ENCODE results near the gene SCARF2. TPM values are rescaled to one million over a fixed set of nuclear protein-coding genes. Genes with fewer than 3 reads are reported as not detected.
"Not testable (repeated sequence)": the region's sequence is repeated elsewhere in the genome, so short reads cannot be mapped to it uniquely, and the experiment has no call there.

SCARF2 gene
- polyA plus RNA-seq, 3 donors, result 1.8 to 9.5 (median 3.7) TPM

DNA sequence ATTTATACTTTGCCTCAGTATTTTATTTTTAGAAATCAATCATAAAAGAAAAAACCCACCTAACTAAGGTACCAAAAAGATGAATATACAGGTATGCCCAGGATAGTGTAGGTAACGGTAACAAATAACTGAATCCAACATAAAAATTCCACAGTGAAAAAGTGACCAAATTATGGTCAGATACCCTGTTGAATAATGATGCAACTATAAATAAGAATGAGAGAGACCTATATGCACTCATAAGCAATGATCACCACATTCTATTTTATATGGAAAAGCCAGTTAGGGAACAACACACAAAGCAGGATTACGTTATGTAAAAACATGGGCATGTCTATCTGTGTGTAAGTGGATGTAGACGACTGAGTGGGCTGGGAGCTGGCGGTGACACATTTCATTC, 50.7 kb downstream of the SCARF2 start:
- WGBS, 3 donors, result 85 to 88% (median 86%) methylated on average over 4 of the region's 4 CpGs
- no peak overlapping the region for H3K27ac ChIP-seq (ENCODE audit: low read depth, low read length)

DNA sequence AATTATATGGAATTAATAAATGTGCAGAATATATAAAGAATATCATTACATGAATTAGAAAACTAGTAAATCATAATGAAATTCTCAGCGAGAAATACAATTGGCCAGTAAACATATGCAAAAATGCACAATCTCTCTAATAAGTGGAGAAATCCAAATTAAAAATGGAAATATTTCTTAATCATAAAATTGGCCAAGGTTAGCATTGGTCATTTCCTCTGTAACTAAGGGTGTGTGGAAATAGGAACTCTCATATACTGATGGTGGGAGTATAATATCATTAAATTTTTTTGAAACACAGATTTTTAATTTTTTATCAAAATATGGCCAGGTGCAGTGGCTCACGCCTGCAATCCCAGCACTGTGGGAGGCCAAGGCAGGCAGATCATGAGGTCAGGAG, 51.3 kb downstream of the SCARF2 start:
- H3K27ac ChIP-seq (ENCODE audit: low read depth, low read length), result no peak overlapping the region
- 84 to 90% (median 89%) methylated on average over 2 of the region's 2 CpGs for WGBS, 3 donors

GRCh38 chr22:20384865-20385264, 52.8 kb downstream of the SCARF2 start:
- WGBS, 3 donors, result 90 to 95% (median 91%) methylated on average over 6 of the region's 6 CpGs

DNA sequence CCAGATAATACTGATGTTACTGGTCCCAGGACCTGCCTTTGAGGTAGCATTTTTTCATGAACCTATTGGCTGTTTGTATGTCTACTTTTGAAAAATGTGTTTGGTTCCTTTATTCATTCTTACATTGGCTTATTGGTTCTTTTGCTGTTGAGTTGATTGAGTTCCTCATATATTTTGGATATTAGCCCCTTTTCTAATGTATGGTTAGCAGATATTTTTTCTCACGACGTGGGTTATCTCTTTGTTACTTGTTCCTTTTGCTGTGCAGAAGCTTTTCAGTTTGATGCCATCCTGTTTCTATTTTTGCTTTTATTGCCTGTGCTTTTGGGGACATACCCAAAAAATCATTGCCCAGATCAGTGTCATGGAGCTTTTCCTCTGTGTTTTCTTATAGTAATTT, 53.5 kb downstream of the SCARF2 start:
- 69 to 87% (median 73%) methylated on average over 2 of the region's 2 CpGs for WGBS, 3 donors
- H3K27ac ChIP-seq (ENCODE audit: low read depth, low read length), result no peak overlapping the region

More at GRCh38 chr22:20384865-20385264, 52.8 kb downstream of the SCARF2 start:
- H3K27ac ChIP-seq (ENCODE audit: low read depth, low read length), result no peak overlapping the region

DNA sequence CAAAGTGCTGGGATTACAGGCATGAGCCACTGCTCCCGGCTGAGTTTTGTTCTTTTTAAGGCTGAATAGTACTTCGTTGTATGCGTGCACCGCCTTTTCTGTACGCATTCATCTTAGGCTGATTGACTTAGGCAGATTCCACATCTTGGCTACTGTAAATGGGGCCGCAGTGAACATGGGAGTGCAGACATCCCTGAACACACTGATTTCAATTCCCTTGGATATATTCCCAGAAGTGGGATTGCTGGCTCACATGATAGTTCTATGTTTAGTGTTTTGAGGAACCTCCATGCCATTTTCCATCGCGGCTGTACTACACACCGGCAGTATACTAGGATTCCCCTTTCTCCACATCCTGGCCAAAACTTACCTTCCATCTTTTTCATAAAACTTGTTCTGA, 54.1 kb downstream of the SCARF2 start:
- 81 to 92% (median 90%) methylated on average over 9 of the region's 9 CpGs for WGBS, 3 donors
- no peak overlapping the region for H3K27ac ChIP-seq (ENCODE audit: low read depth, low read length)

- WGBS, 3 donors, result 22 to 33% (median 26%) methylated on average over 1 of the region's 1 CpG
- no peak overlapping the region for H3K27ac ChIP-seq (ENCODE audit: low read depth, low read length)
Observed at GRCh38 chr22:20380486-20380885, 57.1 kb downstream of the SCARF2 start.

DNA sequence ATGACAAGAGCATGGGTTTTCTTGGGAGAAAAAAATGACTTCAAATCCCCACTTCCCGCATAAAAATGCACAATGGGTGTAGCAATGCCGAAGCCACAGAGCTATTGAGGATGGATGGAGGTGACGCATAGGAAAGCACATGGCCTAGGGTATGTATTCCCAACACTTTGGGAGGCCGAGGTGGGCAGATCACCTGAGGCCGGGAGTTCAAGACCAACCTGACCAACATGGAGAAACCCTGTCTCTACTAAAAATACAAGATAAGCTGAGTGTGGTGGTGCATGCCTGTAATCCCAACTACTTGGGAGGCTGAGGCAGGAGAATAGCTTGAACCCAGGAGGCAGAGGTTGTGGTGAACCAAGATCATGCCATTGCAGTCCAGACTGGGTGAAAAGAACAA, 58.9 kb downstream of the SCARF2 start:
- not testable (repeated sequence) for H3K27ac ChIP-seq (ENCODE audit: low read depth, low read length)
- 94 to 96% (median 94%) methylated on average over 5 of the region's 5 CpGs for WGBS, 3 donors

DNA sequence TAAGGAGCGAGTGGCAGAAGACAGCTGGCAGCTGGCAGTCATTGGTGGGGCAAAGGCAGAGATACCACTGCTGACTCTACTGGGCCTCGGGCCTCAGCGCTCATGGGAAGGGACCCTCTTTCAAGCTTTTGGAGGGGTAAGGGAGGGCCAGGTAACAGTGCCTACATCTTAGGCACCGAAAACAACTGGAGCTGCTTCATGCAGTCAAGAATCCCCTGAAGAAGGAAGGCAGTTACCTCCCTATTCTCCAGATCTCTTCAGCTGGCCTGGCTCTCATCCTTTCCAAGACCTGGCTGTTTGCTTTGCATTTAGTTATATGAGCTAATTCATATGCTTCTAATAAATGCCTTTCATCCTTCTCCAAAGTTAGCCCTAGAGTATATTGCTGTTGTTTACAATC, 59.5 kb downstream of the SCARF2 start:
- no peak overlapping the region for H3K27ac ChIP-seq (ENCODE audit: low read depth, low read length)
- WGBS, 3 donors, result 84 to 89% (median 86%) methylated on average over 4 of the region's 4 CpGs

- not testable (repeated sequence) for H3K27ac ChIP-seq (ENCODE audit: low read depth, low read length)
- WGBS, 3 donors, result 95 to 97% (median 96%) methylated on average over 11 of the region's 11 CpGs
Observed at GRCh38 chr22:20376983-20377382, 60.6 kb downstream of the SCARF2 start.

DNA sequence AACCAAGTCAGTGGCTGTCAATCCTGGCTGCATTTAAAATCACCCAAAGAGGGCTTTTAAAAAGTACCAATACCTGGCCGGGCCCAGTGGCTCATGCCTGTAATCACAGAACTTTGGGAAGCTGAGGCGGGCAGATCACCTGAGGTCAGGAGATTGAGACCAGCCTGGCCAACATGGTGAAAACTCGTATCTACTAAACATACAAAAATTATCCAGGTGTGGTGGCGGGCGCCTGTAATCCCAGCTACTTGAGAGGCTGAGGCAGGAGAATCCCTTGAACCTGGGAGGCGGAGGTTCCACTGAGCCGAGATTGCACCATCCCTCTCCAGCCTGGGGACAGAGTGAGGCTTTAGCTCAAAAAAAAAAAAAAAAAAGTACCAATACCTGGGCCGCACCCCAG, 61.3 kb downstream of the SCARF2 start:
- H3K27ac ChIP-seq (ENCODE audit: low read depth, low read length), result not testable (repeated sequence)
- 92 to 96% (median 94%) methylated on average over 8 of the region's 8 CpGs for WGBS, 3 donors

Other genes with a start within 250 kb of the SCARF2 start
- 1 to 10 TPM in 1 of 3 donors, under 1 TPM in 2; 0.22 to 7.2 (median 0.59) TPM for gene RTN4R, start 169.5 kb downstream of the SCARF2 start, polyA plus RNA-seq
- gene DGCR6L, start 117.8 kb downstream of the SCARF2 start, polyA plus RNA-seq, result 10 to 100 TPM; 46.6 to 75.2 (median 51.6) TPM
- gene ZNF74, start 43.7 kb downstream of the SCARF2 start, polyA plus RNA-seq, result 1 to 10 TPM; 2.3 to 4.5 (median 2.5) TPM
- gene KLHL22, start 58.0 kb upstream of the SCARF2 start, polyA plus RNA-seq, result 10 to 100 TPM; 10.2 to 17.6 (median 15.0) TPM
- gene MED15, start 69.8 kb upstream of the SCARF2 start, polyA plus RNA-seq, result 10 to 100 TPM; 22.7 to 44.2 (median 42.4) TPM

Measured in adipose tissue (tissue), 3 donors.